HG03103 (cell line): ENCODE measurements around the gene ACYP2.
"Not testable (repeated sequence)": the region's sequence is repeated elsewhere in the genome, so short reads cannot be mapped to it uniquely, and the experiment has no call there.

Experiments used
- ATAC-seq: cut with Tn5 transposase; IDR thresholded peaks from one replicate; pipeline ENCODE4 v1.9.1; 2021; ENCODE audit warnings: low read depth; ENCODE audit not compliant: unreplicated experiment

ACYP2 gene

DNA sequence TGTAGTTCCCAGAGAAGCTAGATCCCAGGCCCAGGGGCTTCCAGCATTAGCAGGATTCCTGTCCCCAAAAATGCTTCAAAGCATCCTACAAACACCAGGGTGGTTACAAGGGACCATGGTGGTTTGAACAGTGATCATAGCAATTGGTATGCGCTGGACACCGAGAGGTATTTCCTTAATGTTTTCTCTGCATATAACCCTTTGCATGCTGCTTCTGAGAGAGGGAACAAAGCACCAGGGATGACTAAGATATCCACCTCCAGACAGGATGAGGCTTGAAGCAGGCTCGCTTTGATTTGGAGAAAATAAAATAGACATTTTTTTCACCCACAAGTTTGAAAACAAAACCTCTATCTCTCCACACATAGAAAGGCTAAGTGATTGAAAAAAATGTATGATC, 191.1 kb downstream of the ACYP2 start:
- ATAC-seq: no peak

- no peak for ATAC-seq
Observed at GRCh38 chr2:54308186-54308585, 192.8 kb downstream of the ACYP2 start.

DNA sequence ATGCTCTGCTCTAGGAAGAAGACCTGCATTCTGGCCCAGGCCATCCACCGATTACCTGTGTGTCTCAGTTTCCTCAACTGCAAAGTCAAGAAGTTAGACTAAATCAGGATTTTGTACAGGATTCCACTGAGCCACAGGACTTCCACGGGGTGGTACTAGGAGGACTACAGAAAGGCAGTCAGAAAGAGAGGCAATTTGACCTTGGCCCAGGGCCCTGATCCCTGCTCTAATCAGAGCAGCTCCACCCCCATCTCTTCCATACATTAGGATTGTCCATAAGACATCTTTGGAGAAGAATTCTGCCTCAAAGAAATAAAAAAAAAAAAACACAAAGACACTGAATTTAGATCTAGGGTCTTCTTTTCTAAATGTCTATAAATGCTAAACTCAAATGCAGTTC, 193.4 kb downstream of the ACYP2 start:
- ATAC-seq: no peak

DNA sequence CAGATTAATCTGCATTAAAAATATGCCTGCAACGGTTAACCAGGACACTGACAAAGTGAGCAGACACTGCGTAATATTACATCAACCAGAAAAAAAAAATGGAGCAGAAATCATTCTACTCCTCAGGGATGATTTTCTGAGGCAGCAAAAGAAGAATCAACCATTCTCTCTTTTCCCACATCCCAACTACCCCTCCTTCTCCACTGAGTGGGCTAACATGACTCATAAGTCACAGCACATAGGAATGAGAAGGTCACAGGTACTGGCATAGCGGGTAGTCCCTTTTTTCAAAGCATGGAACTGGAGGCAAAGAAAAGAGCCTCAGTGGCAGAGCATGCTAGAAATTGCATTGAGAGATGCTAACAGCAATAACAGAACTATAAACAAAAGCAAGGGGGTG, 194.9 kb downstream of the ACYP2 start:
- no peak for ATAC-seq

DNA sequence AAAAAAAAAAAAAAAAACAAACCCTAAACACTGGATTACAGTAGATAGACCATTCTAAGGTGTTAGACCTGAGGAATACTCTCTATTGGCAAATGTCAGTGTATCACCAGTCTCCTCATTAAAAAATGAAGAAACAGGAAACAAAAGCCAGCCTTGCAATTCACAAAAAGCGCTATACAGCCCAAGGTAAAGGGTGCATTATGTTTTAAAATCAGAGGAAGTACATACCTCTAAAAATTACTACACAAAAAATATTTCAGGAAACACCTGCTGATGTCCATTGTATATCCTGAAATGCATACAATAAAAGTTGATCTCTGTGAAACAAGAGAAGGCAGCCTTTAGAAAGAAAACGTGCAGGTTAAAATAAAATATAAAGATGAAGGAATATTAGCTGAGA, 195.5 kb downstream of the ACYP2 start:
- ATAC-seq: no peak

DNA sequence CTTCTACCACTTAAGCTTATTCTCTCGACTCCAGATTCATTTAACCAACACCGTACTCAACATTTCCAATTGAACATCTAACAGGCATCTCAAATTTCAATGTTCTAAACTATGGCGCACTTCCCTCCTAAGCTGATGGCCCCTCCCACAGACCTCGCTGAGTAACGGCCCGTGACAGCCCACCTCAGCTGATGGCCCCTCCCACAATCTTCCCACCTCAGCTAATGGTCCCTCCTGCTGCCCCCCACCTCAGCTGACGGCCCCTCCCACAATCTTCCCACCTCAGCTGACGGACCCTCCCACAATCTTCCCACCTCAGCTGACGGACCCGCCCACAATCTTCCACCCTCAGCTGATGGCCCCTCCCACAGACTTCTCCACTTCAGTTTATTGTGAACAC, 197.7 kb downstream of the ACYP2 start:
- ATAC-seq: no peak

DNA sequence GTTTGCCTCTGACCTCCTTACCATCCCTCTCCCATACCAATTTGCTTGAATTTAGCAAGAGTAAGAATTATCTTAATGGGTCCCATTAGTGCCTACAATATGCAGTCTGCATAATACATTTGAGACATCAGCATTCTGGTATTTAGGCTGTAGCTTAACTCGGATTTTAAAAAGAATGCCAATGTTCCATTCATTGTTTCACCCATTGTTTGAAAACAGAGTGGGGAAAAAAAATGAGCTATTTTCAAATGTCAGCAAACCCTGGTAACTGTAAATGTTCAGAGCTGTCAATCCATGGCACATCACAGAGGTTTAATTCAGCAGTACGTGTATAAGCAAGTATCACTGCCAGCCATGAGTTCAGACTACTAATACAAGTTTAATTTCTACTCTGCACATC, 202.6 kb downstream of the ACYP2 start:
- ATAC-seq: no peak

DNA sequence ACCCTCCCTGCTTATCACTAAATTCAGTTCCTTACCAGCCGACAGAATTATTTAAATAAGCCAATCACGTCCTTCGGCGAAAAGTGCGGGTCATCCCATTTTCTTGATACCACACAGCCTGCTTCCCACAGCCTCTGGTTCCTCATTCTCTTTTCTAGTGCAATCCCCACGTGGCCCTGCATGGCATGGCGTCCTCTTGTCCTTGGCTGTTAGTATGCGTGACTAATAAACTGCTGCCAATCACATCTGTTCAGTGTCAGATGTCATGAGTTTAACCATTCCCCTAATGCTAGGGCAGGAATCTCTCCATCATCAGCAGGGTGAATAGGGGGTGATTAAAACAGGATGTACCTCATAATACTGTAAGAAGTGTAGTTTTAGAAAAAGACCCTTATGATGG, 203.4 kb downstream of the ACYP2 start:
- no peak for ATAC-seq

GRCh38 chr2:54321047-54321446, 205.6 kb downstream of the ACYP2 start:
- no peak for ATAC-seq

GRCh38 chr2:54324517-54324916, 209.1 kb downstream of the ACYP2 start:
- ATAC-seq: not testable (repeated sequence)

DNA sequence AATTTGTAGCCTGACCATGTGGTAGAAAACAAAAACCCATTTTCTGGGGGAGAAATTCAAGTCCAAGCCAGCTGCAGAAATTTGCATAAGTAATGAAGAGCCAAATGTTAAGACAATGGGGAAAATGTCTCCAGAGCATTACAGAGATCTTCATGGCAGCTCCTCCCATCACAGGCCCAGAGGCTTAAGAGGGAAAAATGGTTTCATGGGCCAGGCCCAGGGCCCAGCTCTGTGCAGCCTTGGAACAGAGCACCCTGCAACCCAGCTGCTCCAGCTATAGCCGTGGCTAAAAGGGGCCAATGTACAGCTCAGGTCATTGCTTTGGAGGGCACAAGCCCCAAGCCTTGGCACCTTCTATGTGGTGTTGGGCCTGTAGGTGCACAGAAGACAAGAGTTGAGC, 209.7 kb downstream of the ACYP2 start:
- no peak for ATAC-seq

DNA sequence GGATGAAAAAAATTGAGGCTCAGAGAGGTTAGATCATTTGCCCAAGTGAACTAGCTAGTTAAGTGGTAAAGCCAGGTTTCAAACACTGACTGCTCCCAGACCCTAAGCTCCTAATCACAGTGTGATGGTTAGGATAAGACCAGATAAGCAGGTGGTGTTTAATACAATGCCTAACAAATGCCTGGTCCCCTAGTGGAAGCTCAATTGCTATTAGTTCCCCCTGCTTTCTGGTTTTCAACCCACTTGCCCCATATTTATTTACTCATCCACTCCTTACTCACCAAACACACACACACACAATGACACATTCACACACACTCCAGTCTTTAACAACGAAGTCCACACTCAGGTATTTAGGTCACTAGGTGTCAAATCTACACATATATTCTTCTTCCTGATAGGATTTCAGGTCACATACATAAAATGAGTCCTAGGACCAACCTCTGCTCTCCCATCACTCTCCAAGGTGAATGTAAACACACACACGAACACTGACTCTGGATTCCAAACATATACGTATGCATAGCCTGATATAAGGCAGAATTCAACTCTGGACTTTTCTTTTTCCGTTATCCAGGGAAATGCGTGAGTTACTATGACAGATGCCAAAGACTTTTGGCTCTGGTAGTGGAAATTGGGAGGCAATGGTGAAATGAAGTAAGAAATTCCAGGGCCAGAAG, 214.2 kb downstream of the ACYP2 start:
- no peak for ATAC-seq

- peak; percentile 93 for ATAC-seq
Observed at GRCh38 chr2:54330162-54330925, 214.9 kb downstream of the ACYP2 start.

DNA sequence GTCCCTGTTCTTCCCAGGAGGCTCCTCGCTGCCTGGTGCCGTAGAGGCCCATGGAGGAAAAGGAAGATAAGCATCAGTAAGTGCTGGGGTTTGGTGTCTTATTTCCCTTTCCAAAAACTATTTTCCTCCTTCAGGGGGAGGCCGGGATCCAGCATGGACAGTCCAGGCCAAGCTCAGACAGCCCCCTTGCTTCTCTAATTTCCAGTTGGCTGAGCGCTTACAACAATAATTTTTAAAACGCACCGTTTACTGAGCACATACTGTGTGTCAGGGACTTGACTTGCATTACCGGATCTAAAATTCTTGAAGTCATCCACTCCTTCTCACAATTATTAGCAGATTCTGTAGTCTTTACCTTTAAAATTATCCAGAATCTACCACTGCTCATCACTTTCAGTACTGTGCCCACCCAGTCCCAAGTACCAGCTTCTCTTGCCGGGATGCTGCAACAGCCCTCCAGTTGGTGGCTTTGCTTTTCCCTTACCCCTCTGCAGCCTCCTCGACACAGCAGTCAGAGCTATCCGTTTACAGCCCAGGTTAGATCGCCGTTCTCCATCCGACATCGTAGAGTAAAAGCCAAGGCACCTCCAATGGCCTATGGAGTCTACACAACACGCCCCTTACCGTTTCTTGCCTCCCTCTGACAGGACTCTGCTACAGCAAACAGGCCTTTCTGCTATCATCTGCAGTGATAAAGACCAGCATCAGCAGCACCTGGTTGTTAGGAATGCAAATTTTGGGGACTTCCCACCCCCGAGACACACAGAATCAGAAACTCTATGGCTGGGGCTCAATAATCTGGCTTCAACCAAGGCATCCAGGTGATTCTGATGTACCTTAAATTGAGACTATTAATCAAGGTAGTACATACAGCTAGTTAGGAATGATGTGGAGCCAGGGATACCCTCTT, 215.8 kb downstream of the ACYP2 start:
- ATAC-seq: peak; percentile 10

DNA sequence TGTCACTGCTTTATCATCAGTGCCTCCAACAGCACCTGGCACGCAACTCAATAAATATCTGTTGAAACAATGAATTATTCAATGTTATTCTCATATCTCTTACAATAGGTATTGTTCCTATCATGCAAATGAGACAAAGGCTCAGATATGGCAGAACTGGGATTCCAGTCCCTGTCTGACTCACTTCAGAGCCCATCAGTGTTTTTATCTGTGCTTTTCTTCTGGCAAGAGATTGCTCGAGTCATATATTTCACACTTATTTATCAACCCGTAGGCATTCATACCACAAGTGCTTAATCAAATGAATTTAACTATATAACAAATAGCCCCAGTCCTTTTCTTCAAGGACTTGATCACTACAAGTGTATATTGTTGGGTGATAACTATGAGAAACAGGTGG, 217.0 kb downstream of the ACYP2 start:
- ATAC-seq: no peak

DNA sequence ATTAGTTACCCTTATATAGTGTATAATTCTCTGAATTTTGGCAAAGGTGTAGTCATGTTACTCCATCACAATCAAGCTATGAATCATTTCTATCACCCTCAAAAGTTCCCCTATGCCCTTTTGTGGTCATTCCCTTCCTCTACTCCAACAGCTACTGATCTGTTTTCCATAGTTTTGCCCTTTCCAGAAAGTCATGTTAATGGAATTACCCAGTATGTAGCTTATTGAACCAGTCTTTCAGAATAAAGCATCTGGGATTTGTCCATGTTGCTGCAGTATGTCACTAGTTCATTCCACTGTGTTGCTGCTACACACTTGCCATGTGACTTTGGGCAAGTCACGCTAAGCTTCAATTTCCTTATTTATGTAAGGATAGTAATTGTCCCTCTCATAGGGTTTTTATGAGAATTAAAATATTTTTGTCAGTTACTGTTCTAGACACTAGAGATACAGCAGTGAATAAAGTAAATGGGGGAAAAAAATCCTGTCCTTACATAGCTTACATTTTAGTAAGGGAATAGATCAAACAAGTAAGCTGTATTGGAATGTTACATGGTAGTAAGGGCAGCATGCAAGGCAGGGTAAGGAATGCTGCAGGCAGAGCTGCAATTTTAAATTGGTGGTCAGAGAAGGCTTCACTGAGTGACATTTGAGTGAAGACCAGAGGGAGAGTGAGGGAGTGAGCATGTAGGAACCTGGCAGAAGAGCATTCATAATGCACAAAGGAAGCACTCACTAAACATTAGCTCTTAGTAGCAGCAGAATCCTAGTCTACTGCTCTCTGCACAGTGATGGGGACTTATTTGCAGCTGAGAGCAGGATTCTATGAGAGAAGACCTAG, 220.9 kb downstream of the ACYP2 start:
- no peak for ATAC-seq

DNA sequence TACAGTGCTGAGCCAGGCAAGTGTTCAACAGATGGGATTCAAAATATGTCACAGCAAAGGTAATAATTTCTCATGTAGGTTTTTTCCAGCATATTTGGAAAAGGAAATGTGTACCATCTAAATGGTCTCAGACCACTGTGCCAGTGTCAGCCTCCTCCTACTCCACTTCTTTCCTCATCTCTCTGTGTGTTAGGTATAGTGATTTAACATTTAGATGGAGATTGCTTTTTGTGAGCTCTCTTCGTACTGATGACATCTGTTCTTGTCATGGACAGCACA, 221.5 kb downstream of the ACYP2 start:
- ATAC-seq: no peak

DNA sequence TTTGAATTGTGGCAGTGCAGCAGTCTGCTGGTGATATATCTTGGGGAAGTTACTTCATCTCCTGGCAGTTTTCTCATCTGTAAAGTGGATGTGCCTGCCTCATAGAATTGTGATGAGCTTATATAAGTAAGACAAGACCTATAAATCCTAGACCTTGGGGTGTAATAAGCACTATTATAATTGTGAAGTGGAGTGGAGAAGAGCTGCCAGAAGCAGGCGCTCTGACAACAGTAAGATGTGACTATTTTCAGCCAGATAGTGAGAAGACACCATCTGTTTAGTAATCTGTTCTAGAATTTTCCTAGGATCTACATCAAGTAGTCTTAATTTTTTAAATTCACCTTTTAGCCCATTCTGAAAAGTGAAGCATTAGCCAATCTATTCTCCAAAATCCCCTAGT, 226.2 kb downstream of the ACYP2 start:
- no peak for ATAC-seq

DNA sequence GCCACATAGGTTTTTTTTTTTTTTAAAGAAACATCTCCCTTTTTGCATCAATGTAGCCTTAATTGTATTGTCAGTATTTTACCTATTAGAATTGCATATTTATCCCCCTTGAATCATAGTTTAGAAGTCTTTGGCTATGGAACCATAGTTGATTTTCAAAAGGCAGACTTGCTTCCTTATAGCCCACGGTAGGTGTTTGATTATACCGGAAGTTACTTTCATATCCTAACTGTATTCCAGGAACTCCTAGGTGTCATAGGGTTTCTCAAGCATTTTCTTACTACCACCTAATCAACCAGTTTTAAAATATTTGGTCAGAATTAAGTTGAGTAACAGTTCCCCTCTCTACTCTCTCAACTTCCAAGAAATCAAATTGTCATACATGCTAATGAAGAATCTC, 227.2 kb downstream of the ACYP2 start:
- no peak for ATAC-seq

- ATAC-seq: no peak
Observed at GRCh38 chr2:54347622-54348021, 232.2 kb downstream of the ACYP2 start.

DNA sequence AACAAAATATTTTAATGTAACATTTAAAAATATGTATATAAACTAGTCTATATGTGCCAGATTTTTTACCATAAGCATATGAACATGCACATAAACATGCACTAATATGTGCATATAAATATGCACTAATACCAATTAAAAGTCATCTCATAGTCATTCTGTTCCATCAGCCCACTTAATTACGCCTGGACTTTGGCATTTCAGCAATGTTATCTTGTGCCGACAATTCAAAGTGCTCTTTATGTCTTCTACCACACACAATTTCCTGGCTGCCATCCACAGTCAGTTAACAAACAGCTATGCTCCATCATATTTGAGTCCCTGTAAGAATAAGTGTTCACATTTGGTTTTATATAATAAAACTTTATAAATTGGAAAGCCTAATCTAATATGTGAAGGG, 233.2 kb downstream of the ACYP2 start:
- no peak for ATAC-seq
